GM18861 (cell line): ENCODE results near the gene BMPR2.
"Not testable (repeated sequence)": the region's sequence is repeated elsewhere in the genome, so short reads cannot be mapped to it uniquely, and the experiment has no call there.

ENCODE experiments used
- ATAC-seq: cut with Tn5 transposase; IDR thresholded peaks from one replicate; pipeline ENCODE4 v1.9.1; 2021; ENCODE audit not compliant: unreplicated experiment

BMPR2 gene

GRCh38 chr2:202378662-202379358 is 2.7 kb downstream of the BMPR2 start:
- ATAC-seq, result no peak

GRCh38 chr2:202382684-202383083 is 6.6 kb downstream of the BMPR2 start:
- no peak for ATAC-seq

GRCh38 chr2:202386495-202386894 is 10.4 kb downstream of the BMPR2 start:
- not testable (repeated sequence) for ATAC-seq

- ATAC-seq, result no peak
Observed at GRCh38 chr2:202387608-202388342, 11.6 kb downstream of the BMPR2 start.

- no peak for ATAC-seq
Observed at GRCh38 chr2:202400941-202401340, 24.8 kb downstream of the BMPR2 start.

GRCh38 chr2:202405798-202406197 is 29.7 kb downstream of the BMPR2 start:
- ATAC-seq, result no peak

GRCh38 chr2:202406445-202406978 is 30.4 kb downstream of the BMPR2 start:
- ATAC-seq, result no peak

GRCh38 chr2:202408546-202409140 is 32.5 kb downstream of the BMPR2 start:
- no peak for ATAC-seq

GRCh38 chr2:202410092-202410491 is 34.0 kb downstream of the BMPR2 start:
- ATAC-seq, result no peak

- ATAC-seq, result no peak
Observed at GRCh38 chr2:202411097-202411496, 35.0 kb downstream of the BMPR2 start.

- ATAC-seq, result no peak
Observed at GRCh38 chr2:202418027-202418426, 41.9 kb downstream of the BMPR2 start.

GRCh38 chr2:202418511-202418910 is 42.4 kb downstream of the BMPR2 start:
- no peak for ATAC-seq

GRCh38 chr2:202423139-202423538 is 47.0 kb downstream of the BMPR2 start:
- no peak for ATAC-seq

GRCh38 chr2:202425036-202425435 is 48.9 kb downstream of the BMPR2 start:
- no peak for ATAC-seq

- no peak for ATAC-seq
Observed at GRCh38 chr2:202426751-202427150, 50.6 kb downstream of the BMPR2 start.

- no peak for ATAC-seq
Observed at GRCh38 chr2:202429164-202429980, 53.2 kb downstream of the BMPR2 start.

GRCh38 chr2:202432776-202433175 is 56.6 kb downstream of the BMPR2 start:
- no peak for ATAC-seq

- no peak for ATAC-seq
Observed at GRCh38 chr2:202434472-202434871, 58.3 kb downstream of the BMPR2 start.

- ATAC-seq, result no peak
Observed at GRCh38 chr2:202436626-202437025, 60.5 kb downstream of the BMPR2 start.

GRCh38 chr2:202440117-202440516 is 64.0 kb downstream of the BMPR2 start:
- not testable (repeated sequence) for ATAC-seq

- ATAC-seq, result no peak
Observed at GRCh38 chr2:202442882-202443281, 66.8 kb downstream of the BMPR2 start.
